GM12892 (cell line): Measurements from ENCODE around the gene KRTAP10-1.

Source experiments
- POLR2A ChIP-seq: IDR thresholded peaks from 2 replicates; pipeline ENCODE4 v1.6.1; 2011; ENCODE audit warnings: low read depth, low read length, control low read depth
- POLR2AphosphoS5 ChIP-seq: IDR thresholded peaks from 2 replicates; pipeline ENCODE4 v1.6.1; 2011; ENCODE audit warnings: low read depth, low read length, control low read depth

- no peak for TF ChIP-seq POLR2A
- TF ChIP-seq POLR2AphosphoS5 = no peak
These were observed 15.3 kb upstream of the KRTAP10-1 start for GRCh38 chr21:44555200-44555875.
